Measurements from ENCODE around the gene KIF7. TPM values are rescaled to one million over a fixed set of nuclear protein-coding genes. Genes with fewer than 3 reads are reported as not detected.
A peak's percentile ranks its signal among the peaks of the same experiment; 100 is the strongest.

KIF7 gene
- total RNA-seq, 2 experiments from 2014 or later = 3.4 to 3.7 TPM

DNA sequence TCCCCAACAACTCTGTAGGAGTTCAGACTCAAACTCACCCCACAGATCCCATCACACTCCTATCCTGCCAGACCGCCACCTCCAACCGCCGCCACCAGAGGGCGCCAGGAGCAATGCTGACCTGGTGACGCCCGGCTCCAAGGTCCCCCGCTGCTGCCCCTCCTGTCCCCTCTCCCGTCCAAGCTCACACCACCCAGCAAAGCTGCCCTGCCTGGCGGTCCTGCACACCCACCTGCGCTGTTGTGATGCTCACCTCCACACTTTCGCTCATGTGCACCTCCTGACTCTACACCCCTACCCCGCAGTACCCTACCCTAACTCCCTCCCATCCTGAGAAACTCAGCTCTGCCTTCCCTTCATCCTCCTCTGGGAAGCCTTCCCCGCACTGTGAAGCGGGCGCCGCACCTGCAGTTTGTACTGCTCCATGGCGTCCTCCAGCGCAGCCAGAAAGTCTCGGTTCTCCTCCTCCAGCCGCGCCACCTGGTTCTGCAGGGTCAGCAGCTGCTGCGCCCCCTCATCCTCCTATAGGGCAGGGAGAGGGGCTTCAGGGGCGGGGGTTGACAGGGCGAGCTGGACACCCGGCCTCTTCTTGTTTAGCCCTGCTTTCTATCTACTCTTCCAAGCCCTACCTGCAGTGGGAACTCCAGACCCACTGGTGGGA, 7.9 kb downstream of the KIF7 start:
- H3K27ac Mint-ChIP-seq = no peak overlapping the region
- H3K36me3 Mint-ChIP-seq = no peaks in the 10 kb centered on the region
- H3K9me3 Mint-ChIP-seq = no peaks in the 10 kb centered on the region
- H3K4me3 Mint-ChIP-seq = no peak overlapping the region
- DNase-seq = peak; percentile 68
- H3K27me3 Mint-ChIP-seq = peaks cover 7% of the 10 kb centered on the region
- no peaks in the 10 kb centered on the region for H3K4me1 Mint-ChIP-seq

DNA sequence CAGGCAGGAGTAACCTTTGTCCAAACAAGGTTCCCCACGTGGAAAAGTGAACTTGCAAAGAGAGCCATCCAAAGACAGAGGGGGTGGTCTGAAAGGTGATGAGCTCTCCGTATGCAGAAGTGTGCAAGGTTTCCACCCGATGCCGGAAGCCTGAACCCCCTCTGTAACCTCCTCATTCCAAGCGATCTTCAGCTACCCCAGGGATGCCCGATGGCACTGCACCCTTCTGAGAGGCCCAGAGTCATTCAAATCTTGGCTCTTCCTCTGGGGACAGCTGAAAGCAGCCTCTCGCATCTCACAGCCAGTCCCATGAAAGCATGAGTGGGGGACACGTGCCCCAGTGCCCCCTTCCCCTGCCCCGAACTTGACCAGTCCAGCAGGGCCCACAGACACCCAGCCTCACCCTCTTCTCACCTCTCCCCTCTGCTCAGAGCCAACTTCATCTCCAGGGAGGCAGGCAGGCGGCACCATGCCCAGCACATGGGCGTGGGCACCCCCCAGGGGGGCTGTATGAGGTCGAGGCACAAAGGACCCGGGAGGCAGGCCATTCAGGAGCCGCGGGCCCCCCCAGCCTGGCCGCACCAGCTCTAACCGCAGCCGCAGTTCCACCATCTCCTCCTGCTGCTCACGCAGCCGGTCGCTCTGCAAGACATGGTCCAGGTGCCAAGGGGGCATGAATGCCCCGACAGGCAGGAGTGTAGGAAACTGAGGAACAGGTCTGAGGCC, 8.7 kb downstream of the KIF7 start:
- Mint-ChIP-seq H3K36me3 (no peaks in the 10 kb centered on the region), H3K9me3 (no peaks in the 10 kb centered on the region), H3K27me3 (peaks cover 4% of the 10 kb centered on the region), H3K4me3 (no peak overlapping the region), H3K27ac (no peak overlapping the region), H3K4me1 (no peaks in the 10 kb centered on the region)
- no peak for DNase-seq

DNA sequence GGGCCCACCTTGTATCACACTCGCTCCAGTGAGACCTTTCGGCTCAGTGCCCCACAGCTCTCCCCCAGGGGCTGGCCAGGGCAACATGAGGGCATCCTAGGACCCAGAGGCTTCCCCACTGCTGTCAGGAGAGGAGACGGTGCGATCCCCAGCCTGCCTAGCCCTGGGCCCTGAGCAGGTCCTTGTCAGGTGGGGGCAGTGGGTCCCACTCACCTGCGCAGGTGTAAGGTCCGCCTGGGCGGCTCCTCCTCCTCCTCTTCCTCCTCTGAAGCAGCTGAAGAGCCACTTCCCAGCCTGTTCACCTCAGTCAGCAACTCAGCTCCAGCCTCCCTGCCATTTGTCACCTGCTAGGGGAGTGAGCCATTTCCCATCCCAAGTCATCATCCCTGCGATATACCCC, 9.6 kb downstream of the KIF7 start:
- Mint-ChIP-seq H3K4me1 (no peaks in the 10 kb centered on the region), H3K9me3 (no peaks in the 10 kb centered on the region), H3K4me3 (no peak overlapping the region), H3K36me3 (no peaks in the 10 kb centered on the region), H3K27ac (no peak overlapping the region), H3K27me3 (peaks cover 4% of the 10 kb centered on the region)
- DNase-seq = no peak

DNA sequence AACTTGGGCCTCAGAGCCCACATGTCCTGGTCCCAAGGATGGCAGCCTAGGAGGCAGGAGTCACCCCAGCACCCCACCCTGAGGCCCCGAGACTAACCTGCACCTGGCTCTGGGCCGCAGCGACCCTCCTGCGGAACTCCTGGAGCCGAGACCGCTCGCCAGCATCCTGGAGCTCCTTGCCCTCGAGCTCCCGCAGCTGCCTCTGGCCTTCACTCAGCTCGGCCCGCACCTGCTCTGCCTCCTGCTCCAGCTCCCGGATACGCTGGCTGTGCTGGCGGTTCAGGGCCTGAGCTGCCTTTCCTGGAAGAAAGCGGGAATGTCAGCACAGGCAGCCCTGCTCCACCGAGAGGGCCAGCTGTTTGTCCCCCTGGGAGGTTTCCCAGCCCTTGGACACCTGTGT, 13.2 kb downstream of the KIF7 start:
- no peak overlapping the region for H3K27ac Mint-ChIP-seq
- H3K9me3 Mint-ChIP-seq = no peaks in the 10 kb centered on the region
- peaks cover 2% of the 10 kb centered on the region for H3K36me3 Mint-ChIP-seq
- H3K4me1 Mint-ChIP-seq = no peaks in the 10 kb centered on the region
- no peak overlapping the region for H3K4me3 Mint-ChIP-seq
- H3K27me3 Mint-ChIP-seq = peaks cover 3% of the 10 kb centered on the region
- no peak for DNase-seq

DNA sequence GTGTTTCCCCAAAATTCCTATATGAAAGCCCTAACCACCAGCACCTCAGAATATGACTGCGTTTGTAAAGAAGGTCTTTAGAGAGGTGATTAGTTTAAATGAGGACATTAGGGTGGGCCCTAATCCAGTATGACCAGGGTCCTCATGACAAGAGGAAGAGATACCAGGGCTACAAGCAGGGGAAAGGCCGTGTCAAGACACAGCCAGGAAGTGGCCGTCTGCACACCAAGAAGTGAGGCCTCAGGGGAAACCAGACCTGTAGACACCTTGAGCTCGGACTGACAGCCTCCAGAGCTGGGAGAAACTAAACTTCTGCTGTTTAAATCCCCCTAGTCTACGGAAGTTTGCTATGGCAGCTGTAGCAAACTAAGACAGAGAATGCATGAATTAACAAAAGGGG, 14.2 kb downstream of the KIF7 start:
- DNase-seq = no peak
- H3K4me3 Mint-ChIP-seq = no peak overlapping the region
- no peaks in the 10 kb centered on the region for H3K4me1 Mint-ChIP-seq
- H3K36me3 Mint-ChIP-seq = peaks cover 2% of the 10 kb centered on the region
- no peak overlapping the region for H3K27ac Mint-ChIP-seq
- H3K9me3 Mint-ChIP-seq = no peaks in the 10 kb centered on the region
- H3K27me3 Mint-ChIP-seq = no peaks in the 10 kb centered on the region

DNA sequence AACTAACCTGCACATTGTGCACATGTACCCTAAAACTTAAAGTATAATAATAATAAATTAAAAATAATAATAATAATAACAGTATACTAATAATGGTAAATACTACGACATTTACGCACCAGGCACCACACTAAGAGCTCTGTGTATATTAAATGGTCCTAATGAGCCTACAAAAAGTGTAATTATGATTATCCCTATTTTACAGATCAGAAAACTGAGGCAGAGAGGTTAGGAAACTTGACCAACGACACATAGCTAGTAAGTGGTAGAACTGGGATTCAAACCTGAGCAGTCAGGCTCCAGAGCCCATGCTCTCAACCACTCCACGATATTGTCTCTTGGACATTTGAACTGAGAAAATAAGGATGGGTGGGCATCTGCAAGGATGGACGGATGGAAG, 15.0 kb downstream of the KIF7 start:
- no peak for DNase-seq
- Mint-ChIP-seq H3K4me3 (no peak overlapping the region), H3K27ac (no peak overlapping the region), H3K9me3 (peaks cover 2% of the 10 kb centered on the region), H3K27me3 (no peaks in the 10 kb centered on the region), H3K36me3 (peaks cover 6% of the 10 kb centered on the region), H3K4me1 (no peaks in the 10 kb centered on the region)

DNA sequence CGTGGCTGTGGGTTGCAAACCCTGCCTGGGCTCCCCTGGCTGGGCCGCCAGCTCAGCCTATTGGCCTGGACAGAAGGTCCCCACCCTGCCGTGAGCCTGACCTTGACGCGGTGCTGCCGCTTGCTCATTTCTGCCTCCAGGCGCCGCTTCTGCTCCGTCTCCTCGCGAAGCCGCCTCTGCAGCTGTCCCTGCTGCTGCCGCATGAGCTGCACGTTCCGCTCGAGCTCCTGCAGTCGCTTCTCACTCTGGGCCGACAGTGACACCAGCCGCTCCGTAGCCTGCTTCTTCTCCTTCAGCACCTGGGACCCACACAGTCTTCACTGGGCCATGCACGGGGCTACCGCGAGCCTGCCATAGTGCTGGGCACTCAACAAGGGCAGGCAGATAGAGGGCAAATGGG, 21.7 kb downstream of the KIF7 start:
- Mint-ChIP-seq H3K36me3 (peaks cover 42% of the 10 kb centered on the region), H3K4me1 (peaks cover 5% of the 10 kb centered on the region), H3K27me3 (no peaks in the 10 kb centered on the region), H3K4me3 (no peak overlapping the region), H3K27ac (no peak overlapping the region), H3K9me3 (peaks cover 3% of the 10 kb centered on the region)
- DNase-seq = no peak

DNA sequence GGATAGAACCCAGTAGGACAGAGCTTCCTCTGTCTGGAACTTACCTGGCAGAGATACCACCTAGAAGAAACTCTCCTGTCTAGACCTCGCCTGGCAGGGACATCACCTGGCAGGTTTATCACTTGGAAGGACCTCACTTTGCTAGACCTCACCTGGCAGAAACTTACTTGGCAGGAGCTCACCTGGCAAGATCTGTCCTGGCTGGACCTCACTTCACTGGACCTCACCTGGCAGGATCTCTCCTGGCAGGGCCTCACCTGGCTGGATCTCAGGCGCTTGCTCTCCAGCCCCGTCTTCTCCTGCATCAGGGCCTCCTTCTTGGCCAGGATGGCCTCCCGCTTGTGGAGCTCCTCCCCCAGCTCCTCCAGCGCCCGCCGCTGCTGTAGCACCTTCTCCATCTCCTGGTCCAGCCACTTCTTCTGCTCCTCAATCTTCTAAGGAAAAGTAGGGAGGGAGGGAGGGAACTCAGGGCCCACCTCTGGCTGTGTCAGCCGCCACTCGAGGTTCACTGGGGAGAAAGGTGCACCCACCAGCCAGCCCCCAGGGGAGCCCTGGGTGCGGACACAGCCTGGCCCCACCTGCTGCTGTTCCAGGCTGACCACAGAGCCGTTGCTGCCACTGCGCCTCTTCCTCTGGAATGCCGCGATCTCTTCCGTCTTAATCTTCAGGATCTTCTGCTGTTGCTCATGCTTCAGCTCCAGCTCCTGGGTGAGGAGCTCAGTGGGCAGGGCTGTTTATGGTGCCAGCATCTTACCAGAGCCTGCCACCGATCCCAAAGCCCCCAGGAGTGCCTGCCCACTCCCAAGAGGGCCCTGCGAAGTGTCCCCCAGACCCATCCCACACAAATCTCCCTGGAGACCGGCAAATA, 22.5 kb downstream of the KIF7 start:
- H3K9me3 Mint-ChIP-seq = peaks cover 3% of the 10 kb centered on the region
- peaks cover 41% of the 10 kb centered on the region for H3K36me3 Mint-ChIP-seq
- DNase-seq = no peak
- H3K27me3 Mint-ChIP-seq = no peaks in the 10 kb centered on the region
- H3K4me3 Mint-ChIP-seq = no peak overlapping the region
- H3K4me1 Mint-ChIP-seq = peaks cover 5% of the 10 kb centered on the region
- H3K27ac Mint-ChIP-seq = no peak overlapping the region

DNA sequence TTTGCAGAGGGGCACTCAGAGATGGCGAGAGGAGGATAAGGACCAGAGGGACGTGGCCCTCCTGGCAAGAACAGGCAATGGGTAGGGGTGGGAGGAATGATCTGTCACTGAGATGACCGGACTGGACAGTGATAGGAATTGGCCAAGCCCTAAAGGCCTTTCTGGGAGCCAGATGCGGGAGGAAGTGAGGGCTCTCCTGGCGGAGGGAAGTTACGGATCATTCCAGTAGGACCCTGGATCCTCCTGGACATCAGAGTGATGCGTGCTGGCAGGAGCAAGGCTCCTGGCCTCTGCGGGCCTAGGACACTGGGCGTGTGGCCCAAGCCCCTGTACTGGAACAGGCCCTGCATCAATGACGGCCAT, 23.4 kb downstream of the KIF7 start:
- peaks cover 5% of the 10 kb centered on the region for H3K4me1 Mint-ChIP-seq
- H3K36me3 Mint-ChIP-seq = peaks cover 46% of the 10 kb centered on the region
- H3K27me3 Mint-ChIP-seq = no peaks in the 10 kb centered on the region

DNA sequence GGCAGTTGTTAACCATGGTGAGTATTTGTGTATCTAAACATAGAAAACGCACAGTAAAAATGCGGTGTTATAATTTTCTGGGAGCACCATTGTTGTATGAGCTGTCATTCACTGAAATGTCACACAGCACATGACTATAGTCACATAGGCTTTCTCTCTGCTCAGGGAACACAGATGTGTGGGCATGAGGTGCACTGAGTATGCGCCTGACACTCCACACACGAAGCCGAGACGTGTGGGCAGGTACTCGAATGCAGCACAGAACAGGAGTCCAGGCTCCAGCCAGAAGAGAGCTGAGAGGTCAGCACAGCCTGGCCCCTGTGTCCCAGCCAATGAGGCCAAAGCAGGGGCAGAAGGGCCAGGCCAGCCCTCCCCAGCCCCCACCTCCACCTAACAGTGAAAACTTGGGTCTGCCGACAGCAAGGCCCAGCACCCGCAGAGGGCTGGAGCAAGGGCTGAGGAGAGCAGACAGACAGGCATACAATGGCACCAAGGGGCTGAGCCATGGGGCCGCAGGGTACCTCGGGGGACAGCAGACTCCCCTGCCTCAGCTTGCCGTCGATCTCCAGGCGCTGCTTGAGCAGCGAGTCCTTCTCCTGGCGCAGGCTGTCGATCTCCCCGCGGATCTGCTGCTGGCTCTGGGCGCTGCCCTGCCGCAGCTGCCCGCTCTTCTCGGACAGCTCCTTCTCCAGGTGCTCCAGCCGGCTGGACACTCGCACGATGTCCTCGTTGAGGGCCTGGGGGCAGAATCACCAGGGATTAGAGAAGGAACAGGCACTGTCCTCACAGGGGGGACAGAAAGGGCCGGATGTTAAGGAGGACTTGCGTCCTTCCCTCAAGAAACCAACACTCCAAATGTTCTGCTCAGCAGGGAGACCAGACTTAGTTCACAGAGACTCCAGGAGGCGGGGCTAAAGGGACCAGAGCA, 24.0 kb downstream of the KIF7 start:
- no peak for DNase-seq
- H3K4me3 Mint-ChIP-seq = no peak overlapping the region
- peaks cover 3% of the 10 kb centered on the region for H3K9me3 Mint-ChIP-seq
- no peaks in the 10 kb centered on the region for H3K27me3 Mint-ChIP-seq
- no peak overlapping the region for H3K27ac Mint-ChIP-seq
- peaks cover 47% of the 10 kb centered on the region for H3K36me3 Mint-ChIP-seq
- H3K4me1 Mint-ChIP-seq = peaks cover 5% of the 10 kb centered on the region

More for the DNA sequence above, 23.4 kb downstream of the KIF7 start:
- no peak for DNase-seq
- no peak overlapping the region for H3K27ac Mint-ChIP-seq
- no peak overlapping the region for H3K4me3 Mint-ChIP-seq
- H3K9me3 Mint-ChIP-seq = peaks cover 3% of the 10 kb centered on the region

DNA sequence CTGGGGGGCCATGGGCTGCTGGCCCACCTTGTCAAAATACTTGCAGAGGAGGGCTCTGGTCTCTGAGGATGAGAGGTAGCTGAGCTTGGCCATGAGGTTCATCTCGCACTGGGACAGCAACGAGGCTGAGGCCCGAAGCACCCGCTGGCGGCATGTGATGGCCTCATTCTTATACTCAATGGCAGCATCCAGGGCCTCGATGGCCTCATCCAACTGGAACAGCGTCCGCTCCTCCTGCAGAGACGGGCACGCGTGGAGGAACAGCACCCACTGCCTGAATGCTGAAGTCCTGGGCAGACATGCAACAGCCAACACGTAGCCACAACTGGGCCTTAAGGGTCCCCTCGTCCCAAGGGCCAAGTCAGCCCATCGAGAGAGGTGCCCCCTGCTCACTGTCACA, 25.0 kb downstream of the KIF7 start:
- H3K9me3 Mint-ChIP-seq = peaks cover under 1% of the 10 kb centered on the region
- no peak overlapping the region for H3K27ac Mint-ChIP-seq
- DNase-seq = no peak
- peaks cover 46% of the 10 kb centered on the region for H3K36me3 Mint-ChIP-seq
- peaks cover 5% of the 10 kb centered on the region for H3K4me1 Mint-ChIP-seq
- H3K4me3 Mint-ChIP-seq = no peak overlapping the region
- H3K27me3 Mint-ChIP-seq = no peaks in the 10 kb centered on the region

DNA sequence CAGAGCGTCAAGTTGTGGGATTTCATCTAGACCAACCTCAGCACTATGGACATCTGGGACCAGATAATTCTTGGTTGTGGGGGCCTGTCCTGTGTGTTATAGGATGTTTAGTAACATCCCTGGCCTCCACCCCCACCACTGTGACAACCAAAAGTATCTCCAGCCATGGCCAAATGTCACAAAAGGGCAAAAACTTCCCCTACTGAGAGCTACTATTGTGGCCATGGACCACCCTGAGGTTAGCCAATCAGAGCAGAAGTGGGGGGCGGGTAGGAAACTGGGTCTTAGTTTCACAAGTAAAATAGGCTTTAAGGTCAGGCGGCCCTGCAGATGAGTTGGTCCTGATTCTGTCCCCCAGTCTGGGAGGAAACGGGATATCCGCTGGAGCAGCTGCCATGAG, 25.4 kb downstream of the KIF7 start:
- Mint-ChIP-seq H3K9me3 (no peaks in the 10 kb centered on the region), H3K36me3 (peaks cover 47% of the 10 kb centered on the region), H3K27me3 (no peaks in the 10 kb centered on the region)

DNA sequence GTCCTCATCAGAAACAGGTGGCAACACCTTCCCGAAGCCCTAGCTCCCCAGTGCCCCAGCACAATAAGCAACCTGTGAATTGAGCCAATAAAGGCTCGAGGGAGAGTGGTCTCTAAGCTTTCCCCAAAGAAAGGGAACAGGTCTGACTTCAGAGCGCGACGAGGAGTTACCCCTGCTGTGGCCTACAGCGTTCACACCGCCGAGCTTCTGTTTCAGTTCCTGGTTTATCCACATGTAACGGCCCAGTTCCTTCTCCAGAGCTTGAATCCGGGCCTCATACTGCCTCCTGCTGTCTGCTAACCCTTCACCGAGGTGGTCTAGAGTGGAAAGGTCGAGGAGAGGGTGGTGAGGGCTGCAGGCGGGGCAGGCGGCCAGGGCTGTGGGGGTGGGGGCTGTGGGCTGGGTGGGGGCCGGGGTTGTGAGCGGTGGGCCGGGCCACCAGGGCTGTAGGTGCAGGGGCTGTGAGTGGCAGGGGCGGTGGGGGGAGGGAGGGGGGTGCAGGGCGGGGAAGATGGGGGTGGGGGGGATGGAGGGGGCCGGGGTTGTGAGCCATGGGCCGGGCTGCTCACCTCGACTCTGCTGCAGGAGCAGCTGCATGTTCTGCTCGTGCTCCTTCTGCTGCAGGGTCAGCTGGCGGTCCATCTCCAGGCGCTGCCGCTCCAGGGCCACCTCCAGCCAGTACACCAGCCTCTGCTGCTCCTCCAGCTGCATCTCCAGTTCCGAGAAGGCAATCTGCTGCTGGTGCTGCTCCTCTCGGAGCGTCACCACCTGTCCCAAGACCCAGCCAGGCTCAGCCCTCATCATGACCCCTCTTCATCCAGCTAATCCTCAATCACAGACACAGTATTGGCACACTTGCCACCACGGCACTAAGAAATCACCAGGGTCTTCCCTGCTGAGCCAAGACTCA, 26.2 kb downstream of the KIF7 start:
- peaks cover 51% of the 10 kb centered on the region for H3K36me3 Mint-ChIP-seq
- no peaks in the 10 kb centered on the region for H3K9me3 Mint-ChIP-seq
- H3K4me1 Mint-ChIP-seq = peaks cover 5% of the 10 kb centered on the region
- no peak for DNase-seq
- peak overlapping the region; percentile 6 for H3K27ac Mint-ChIP-seq
- H3K4me3 Mint-ChIP-seq = no peak overlapping the region
- no peaks in the 10 kb centered on the region for H3K27me3 Mint-ChIP-seq

More for the DNA sequence above, 25.4 kb downstream of the KIF7 start:
- Mint-ChIP-seq H3K4me1 (peaks cover 5% of the 10 kb centered on the region), H3K4me3 (no peak overlapping the region), H3K27ac (no peak overlapping the region)
- DNase-seq = no peak

DNA sequence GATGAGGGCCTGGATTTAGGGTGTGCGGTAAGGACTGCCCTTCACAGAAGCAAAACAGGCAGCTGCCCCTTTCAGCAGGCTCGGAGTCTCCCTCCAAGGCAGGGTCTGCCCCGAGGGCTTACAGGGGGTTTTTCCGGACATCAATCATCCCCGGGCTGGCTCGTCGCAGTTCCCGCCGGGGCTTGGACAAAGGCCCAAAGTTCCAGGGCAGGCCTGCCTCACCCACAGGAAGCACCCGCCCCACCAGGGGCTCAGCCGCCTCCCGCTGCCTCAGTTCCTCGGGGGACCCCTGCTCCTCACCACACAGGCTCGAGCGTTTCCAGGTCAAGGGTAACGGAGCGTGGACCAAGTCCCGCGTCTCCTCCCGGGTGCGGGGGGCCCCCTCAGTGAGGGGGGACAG, 27.0 kb downstream of the KIF7 start:
- Mint-ChIP-seq H3K4me1 (peaks cover 5% of the 10 kb centered on the region), H3K27ac (no peak overlapping the region), H3K27me3 (no peaks in the 10 kb centered on the region), H3K4me3 (no peak overlapping the region), H3K9me3 (no peaks in the 10 kb centered on the region), H3K36me3 (peaks cover 50% of the 10 kb centered on the region)
- DNase-seq = no peak

Measured in activated naive CD8-positive, alpha-beta T cell treated with anti-CD3 and anti-CD28 coated beads for 36 hours (primary cell).